VCaP (cell line): ENCODE results near the gene TARBP1.

ENCODE experiments used
- H3K27ac ChIP-seq: fragments of 450-650 bp; 2 replicates; pipeline ENCODE4 v1.5.1; 2017
- CTCF ChIP-seq: fragments of 450-650 bp; conservative IDR thresholded peaks from 2 replicates; pipeline ENCODE4 v1.5.1; 2017; ENCODE audit warnings: mild to moderate bottlenecking, moderate library complexity

TARBP1 gene

GRCh38 chr1:234466945-234467344 is 12.0 kb downstream of the TARBP1 start:
- no peak for TF ChIP-seq CTCF
- no peak overlapping the region for H3K27ac ChIP-seq

- no peak overlapping the region for H3K27ac ChIP-seq
- TF ChIP-seq CTCF: no peak
These were observed 15.2 kb downstream of the TARBP1 start for GRCh38 chr1:234463749-234464148.

GRCh38 chr1:234460652-234461051 is 18.3 kb downstream of the TARBP1 start:
- no peak for TF ChIP-seq CTCF

GRCh38 chr1:234458352-234459017 is 20.5 kb downstream of the TARBP1 start:
- no peak for TF ChIP-seq CTCF

More at GRCh38 chr1:234460652-234461051, 18.3 kb downstream of the TARBP1 start:
- no peak overlapping the region for H3K27ac ChIP-seq

GRCh38 chr1:234454926-234455325 is 24.1 kb downstream of the TARBP1 start:
- no peak overlapping the region for H3K27ac ChIP-seq
- no peak for TF ChIP-seq CTCF

More at GRCh38 chr1:234458352-234459017, 20.5 kb downstream of the TARBP1 start:
- H3K27ac ChIP-seq: peak overlapping the region; percentile 67

GRCh38 chr1:234452406-234452965 is 26.5 kb downstream of the TARBP1 start:
- no peak for TF ChIP-seq CTCF
- H3K27ac ChIP-seq: peak overlapping the region; percentile 78

GRCh38 chr1:234440348-234440747 is 38.6 kb downstream of the TARBP1 start:
- no peak for TF ChIP-seq CTCF
- H3K27ac ChIP-seq: no peak overlapping the region
